Upper lobe of left lung (tissue), 4 donors: ENCODE measurements around the gene KCTD17.

ENCODE experiments used
- CTCF ChIP-seq, 6 experiments: fragments of 450-650 bp in 4 of 6; fragments of 200-600 bp in 2 of 6; sonication (generic) in 2 of 6; IDR thresholded peaks; one replicate each; pipeline ENCODE4 v1.5.1; 2016 to 2019; ENCODE audit warnings: antibody characterized with exemption in 6 of 6
- EP300 ChIP-seq, 4 donors: sonication (generic); formaldehyde crosslinking; IDR thresholded peaks; one replicate each; pipeline ENCODE4 v1.5.1; 2017; ENCODE audit warnings: antibody characterized with exemption in 4 of 4, control low read depth in 2 of 4
- POLR2A ChIP-seq, 4 donors: fragments of 450-650 bp; IDR thresholded peaks; one replicate each; pipeline ENCODE4 v1.5.1; 2016 to 2017; ENCODE audit warnings: antibody characterized with exemption in 4 of 4, mild to moderate bottlenecking in 2 of 4
- POLR2AphosphoS5 ChIP-seq, 2 donors: sonication (generic); formaldehyde crosslinking; IDR thresholded peaks; one replicate each; pipeline ENCODE4 v1.5.1; 2017; ENCODE audit warnings: antibody characterized with exemption in 2 of 2

GRCh38 chr22:37092997-37093396, 41.5 kb downstream of the KCTD17 start:
- no peak for TF ChIP-seq CTCF (IDR thresholded peaks at IDR 0.05)
- TF ChIP-seq POLR2A (IDR thresholded peaks at IDR 0.05): no peak
- no peak for TF ChIP-seq POLR2AphosphoS5 (IDR thresholded peaks at IDR 0.05)
- TF ChIP-seq EP300 (IDR thresholded peaks at IDR 0.05): no peak
